Measurements from ENCODE around the gene PDCD2L.

DNA sequence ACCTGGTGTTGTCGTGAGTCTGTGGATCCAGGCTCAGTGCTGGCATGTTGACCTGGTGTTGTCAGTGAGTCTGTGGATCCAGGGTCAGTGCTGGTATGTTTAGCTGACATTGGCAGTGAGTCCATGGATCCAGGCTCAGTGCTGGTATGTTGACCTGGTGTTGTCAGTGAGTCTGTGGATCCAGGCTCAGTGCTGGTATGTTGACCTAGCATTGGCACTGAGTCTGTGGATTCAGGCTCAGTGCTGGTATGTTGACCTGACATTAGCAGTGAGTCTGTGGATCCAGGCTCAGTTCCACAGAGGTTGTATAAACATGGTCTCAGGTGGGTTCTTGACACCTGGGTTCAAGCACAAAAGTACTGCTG, 16.8 kb upstream of the PDCD2L start:
- TF ChIP-seq, protein P1, sequence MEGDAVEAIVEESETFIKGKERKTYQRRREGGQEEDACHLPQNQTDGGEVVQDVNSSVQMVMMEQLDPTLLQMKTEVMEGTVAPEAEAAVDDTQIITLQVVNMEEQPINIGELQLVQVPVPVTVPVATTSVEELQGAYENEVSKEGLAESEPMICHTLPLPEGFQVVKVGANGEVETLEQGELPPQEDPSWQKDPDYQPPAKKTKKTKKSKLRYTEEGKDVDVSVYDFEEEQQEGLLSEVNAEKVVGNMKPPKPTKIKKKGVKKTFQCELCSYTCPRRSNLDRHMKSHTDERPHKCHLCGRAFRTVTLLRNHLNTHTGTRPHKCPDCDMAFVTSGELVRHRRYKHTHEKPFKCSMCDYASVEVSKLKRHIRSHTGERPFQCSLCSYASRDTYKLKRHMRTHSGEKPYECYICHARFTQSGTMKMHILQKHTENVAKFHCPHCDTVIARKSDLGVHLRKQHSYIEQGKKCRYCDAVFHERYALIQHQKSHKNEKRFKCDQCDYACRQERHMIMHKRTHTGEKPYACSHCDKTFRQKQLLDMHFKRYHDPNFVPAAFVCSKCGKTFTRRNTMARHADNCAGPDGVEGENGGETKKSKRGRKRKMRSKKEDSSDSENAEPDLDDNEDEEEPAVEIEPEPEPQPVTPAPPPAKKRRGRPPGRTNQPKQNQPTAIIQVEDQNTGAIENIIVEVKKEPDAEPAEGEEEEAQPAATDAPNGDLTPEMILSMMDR (conservative IDR thresholded peaks at IDR 0.05; ENCODE audit: low read depth, low read length): no peak
- no peak for TF ChIP-seq EZH2 (IDR thresholded peaks at IDR 0.05; ENCODE audit: borderline replicate concordance, low read depth, low read length, poor library complexity, severe bottlenecking)
